NCI-H2227 treated with DMSO at 0.1 percent for 48 hours (cell line): ENCODE results near the gene BRAT1.
"Not testable (repeated sequence)": the region's sequence is repeated elsewhere in the genome, so short reads cannot be mapped to it uniquely, and the experiment has no call there.

Source experiments
- DNase-seq: peaks from one replicate; lab custom pipeline; 2025; lab: John Stamatoyannopoulos, UW

BRAT1 gene

GRCh38 chr7:2535872-2536627 is 19.3 kb downstream of the BRAT1 start:
- DNase-seq = not testable (repeated sequence)

- not testable (repeated sequence) for DNase-seq
Observed at GRCh38 chr7:2534214-2534613, 21.1 kb downstream of the BRAT1 start.

GRCh38 chr7:2533566-2533965 is 21.8 kb downstream of the BRAT1 start:
- DNase-seq = not testable (repeated sequence)

GRCh38 chr7:2532816-2533215 is 22.5 kb downstream of the BRAT1 start:
- DNase-seq = not testable (repeated sequence)

GRCh38 chr7:2532199-2532772 is 23.0 kb downstream of the BRAT1 start:
- not testable (repeated sequence) for DNase-seq

- DNase-seq = not testable (repeated sequence)
Observed at GRCh38 chr7:2531796-2532110, 23.6 kb downstream of the BRAT1 start.

- not testable (repeated sequence) for DNase-seq
Observed at GRCh38 chr7:2530994-2531795, 24.1 kb downstream of the BRAT1 start.

GRCh38 chr7:2530071-2530987 is 25.0 kb downstream of the BRAT1 start:
- DNase-seq = no peak

- DNase-seq = no peak
Observed at GRCh38 chr7:2529161-2530070, 25.9 kb downstream of the BRAT1 start.

GRCh38 chr7:2528481-2529095 is 26.7 kb downstream of the BRAT1 start:
- no peak for DNase-seq

GRCh38 chr7:2527505-2528467 is 27.5 kb downstream of the BRAT1 start:
- no peak for DNase-seq

GRCh38 chr7:2526659-2527504 is 28.4 kb downstream of the BRAT1 start:
- no peak for DNase-seq

GRCh38 chr7:2525658-2526630 is 29.4 kb downstream of the BRAT1 start:
- DNase-seq = no peak

GRCh38 chr7:2524808-2525657 is 30.3 kb downstream of the BRAT1 start:
- no peak for DNase-seq

GRCh38 chr7:2523941-2524807 is 31.1 kb downstream of the BRAT1 start:
- no peak for DNase-seq
